Measurements from ENCODE around the gene LUC7L3.

The LUC7L3 gene

DNA sequence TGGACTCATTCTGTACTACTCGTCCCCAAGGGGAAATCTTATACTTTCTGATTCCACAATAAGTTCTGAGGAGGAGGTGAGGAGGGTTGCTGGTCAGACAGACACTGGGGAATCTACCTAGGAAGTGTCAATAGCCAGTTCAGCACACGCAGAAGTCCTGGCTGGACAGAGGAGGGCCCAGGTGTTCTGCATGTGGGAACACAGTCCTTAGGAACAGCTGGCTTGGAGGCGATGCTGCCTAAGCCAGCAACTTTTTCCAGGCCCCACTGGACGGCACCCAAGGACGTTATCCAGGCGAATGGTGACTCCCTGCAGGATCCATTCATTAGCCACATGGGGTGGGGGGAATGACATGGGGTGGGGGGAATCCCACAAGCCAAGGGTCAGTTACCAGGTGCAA lies 86.1 kb downstream of the LUC7L3 start:
- no peak for FAIRE-seq
- TF ChIP-seq POLR2A (IDR thresholded peaks at IDR 0.05; ENCODE audit: low read depth, low read length) = no peak
- no peak for DNase-seq (ENCODE audit: insufficient read length, low spot score)
